SK-N-SH (cell line): ENCODE measurements around the gene NUDT14.

Source experiments
- EZH2phosphoT487 ChIP-seq: fragments of 200-600 bp; sonication (generic); IDR thresholded peaks from 2 replicates; pipeline ENCODE4 v1.6.1; 2017; ENCODE audit warnings: low read depth, mixed run types, mild to moderate bottlenecking, antibody characterized with exemption, moderate library complexity, borderline replicate concordance
- NRF1 ChIP-seq: IDR thresholded peaks from 2 replicates; pipeline ENCODE4 v1.6.1; 2012; ENCODE audit warnings: low read depth, mild to moderate bottlenecking, low read length
- POLR2AphosphoS5 ChIP-seq: IDR thresholded peaks from 2 replicates; pipeline ENCODE4 v1.6.1; 2012; ENCODE audit warnings: low read depth, low read length
- RAD21 ChIP-seq: IDR thresholded peaks from 2 replicates; pipeline ENCODE4 v1.6.1; 2012; ENCODE audit warnings: mild to moderate bottlenecking, low read length
- TEAD4 ChIP-seq: IDR thresholded peaks from 2 replicates; pipeline ENCODE4 v1.4.0; 2012; ENCODE audit warnings: mild to moderate bottlenecking, borderline replicate concordance; ENCODE audit not compliant: insufficient read depth
- TF ChIP-seq, protein P1 (sequence below): fragments of 200-600 bp; sonication (generic); IDR thresholded peaks from 2 replicates; pipeline ENCODE4 v1.6.1; 2017; ENCODE audit warnings: antibody characterized with exemption, mild to moderate bottlenecking, moderate library complexity
- TF ChIP-seq, protein P2 (sequence below): fragments of 150-350 bp; IDR thresholded peaks from 2 replicates; pipeline ENCODE4 v1.6.1; 2017; ENCODE audit warnings: antibody characterized with exemption, low read length, low read depth, borderline replicate concordance

- TF ChIP-seq, protein P1, sequence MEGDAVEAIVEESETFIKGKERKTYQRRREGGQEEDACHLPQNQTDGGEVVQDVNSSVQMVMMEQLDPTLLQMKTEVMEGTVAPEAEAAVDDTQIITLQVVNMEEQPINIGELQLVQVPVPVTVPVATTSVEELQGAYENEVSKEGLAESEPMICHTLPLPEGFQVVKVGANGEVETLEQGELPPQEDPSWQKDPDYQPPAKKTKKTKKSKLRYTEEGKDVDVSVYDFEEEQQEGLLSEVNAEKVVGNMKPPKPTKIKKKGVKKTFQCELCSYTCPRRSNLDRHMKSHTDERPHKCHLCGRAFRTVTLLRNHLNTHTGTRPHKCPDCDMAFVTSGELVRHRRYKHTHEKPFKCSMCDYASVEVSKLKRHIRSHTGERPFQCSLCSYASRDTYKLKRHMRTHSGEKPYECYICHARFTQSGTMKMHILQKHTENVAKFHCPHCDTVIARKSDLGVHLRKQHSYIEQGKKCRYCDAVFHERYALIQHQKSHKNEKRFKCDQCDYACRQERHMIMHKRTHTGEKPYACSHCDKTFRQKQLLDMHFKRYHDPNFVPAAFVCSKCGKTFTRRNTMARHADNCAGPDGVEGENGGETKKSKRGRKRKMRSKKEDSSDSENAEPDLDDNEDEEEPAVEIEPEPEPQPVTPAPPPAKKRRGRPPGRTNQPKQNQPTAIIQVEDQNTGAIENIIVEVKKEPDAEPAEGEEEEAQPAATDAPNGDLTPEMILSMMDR, result no peak
- TF ChIP-seq TEAD4 (no peak), RAD21 (no peak), NRF1 (no peak), POLR2AphosphoS5 (no peak), EZH2phosphoT487 (no peak)
- TF ChIP-seq, protein P2, sequence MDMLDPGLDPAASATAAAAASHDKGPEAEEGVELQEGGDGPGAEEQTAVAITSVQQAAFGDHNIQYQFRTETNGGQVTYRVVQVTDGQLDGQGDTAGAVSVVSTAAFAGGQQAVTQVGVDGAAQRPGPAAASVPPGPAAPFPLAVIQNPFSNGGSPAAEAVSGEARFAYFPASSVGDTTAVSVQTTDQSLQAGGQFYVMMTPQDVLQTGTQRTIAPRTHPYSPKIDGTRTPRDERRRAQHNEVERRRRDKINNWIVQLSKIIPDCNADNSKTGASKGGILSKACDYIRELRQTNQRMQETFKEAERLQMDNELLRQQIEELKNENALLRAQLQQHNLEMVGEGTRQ, result no peak
Observed at GRCh38 chr14:105157872-105158271, 23.2 kb downstream of the NUDT14 start.
